GM19023 (cell line): Measurements from ENCODE around the gene TTC28.

Source experiments
- ATAC-seq: cut with Tn5 transposase; IDR thresholded peaks from one replicate; pipeline ENCODE4 v1.9.1; 2021; ENCODE audit warnings: mild to moderate bottlenecking, moderate library complexity; ENCODE audit not compliant: unreplicated experiment

Gene TTC28

GRCh38 chr22:28314959-28315358, 364.7 kb downstream of the TTC28 start:
- ATAC-seq, result no peak

GRCh38 chr22:28310299-28310698, 369.3 kb downstream of the TTC28 start:
- no peak for ATAC-seq

- no peak for ATAC-seq
Measured at GRCh38 chr22:28299753-28300152, 379.9 kb downstream of the TTC28 start.

- no peak for ATAC-seq
Measured at GRCh38 chr22:28299309-28299708, 380.3 kb downstream of the TTC28 start.

- peak; percentile 66 for ATAC-seq
Measured at GRCh38 chr22:28297504-28297903, 382.1 kb downstream of the TTC28 start.

- ATAC-seq, result no peak
Measured at GRCh38 chr22:28296452-28296851, 383.2 kb downstream of the TTC28 start.

- ATAC-seq, result no peak
Measured at GRCh38 chr22:28283068-28283654, 396.5 kb downstream of the TTC28 start.

- no peak for ATAC-seq
Measured at GRCh38 chr22:28282405-28283067, 397.1 kb downstream of the TTC28 start.

- ATAC-seq, result no peak
Measured at GRCh38 chr22:28279888-28280287, 399.8 kb downstream of the TTC28 start.

GRCh38 chr22:28269277-28269676, 410.4 kb downstream of the TTC28 start:
- ATAC-seq, result no peak

GRCh38 chr22:28268850-28269249, 410.8 kb downstream of the TTC28 start:
- no peak for ATAC-seq

GRCh38 chr22:28268171-28268570, 411.5 kb downstream of the TTC28 start:
- no peak for ATAC-seq

GRCh38 chr22:28260619-28261018, 419.0 kb downstream of the TTC28 start:
- ATAC-seq, result no peak

- ATAC-seq, result no peak
Measured at GRCh38 chr22:28259774-28260312, 419.8 kb downstream of the TTC28 start.

GRCh38 chr22:28254396-28254795, 425.2 kb downstream of the TTC28 start:
- no peak for ATAC-seq

- no peak for ATAC-seq
Measured at GRCh38 chr22:28252539-28252938, 427.1 kb downstream of the TTC28 start.

- no peak for ATAC-seq
Measured at GRCh38 chr22:28250036-28250695, 429.5 kb downstream of the TTC28 start.

GRCh38 chr22:28249402-28249801, 430.2 kb downstream of the TTC28 start:
- no peak for ATAC-seq

GRCh38 chr22:28247667-28248363, 431.8 kb downstream of the TTC28 start:
- no peak for ATAC-seq

GRCh38 chr22:28247136-28247535, 432.5 kb downstream of the TTC28 start:
- ATAC-seq, result no peak

- ATAC-seq, result no peak
Measured at GRCh38 chr22:28246397-28246796, 433.2 kb downstream of the TTC28 start.
